ENCODE measurements around the gene ACOX1. TPM values are rescaled to one million over a fixed set of nuclear protein-coding genes. Genes with fewer than 3 reads are reported as not detected.

Gene ACOX1
- total RNA-seq, 1 donor from 2014 or later = 9.7 TPM

- Histone ChIP-seq H3K9me3 (ENCODE audit: low read depth) (no peaks in the 10 kb centered on the region), H3K4me3 (no peak overlapping the region), H3K27me3 (no peaks in the 10 kb centered on the region), H3F3A (ENCODE audit: low read depth) (no peaks in the 10 kb centered on the region), H3K36me3 (no peaks in the 10 kb centered on the region), H3K79me2 (ENCODE audit: low read depth) (no peaks in the 10 kb centered on the region), H3K27ac (no peak overlapping the region), H3K4me1 (no peaks in the 10 kb centered on the region), H3K4me2 (no peak overlapping the region), H2AFZ (replicated peaks) (no peak overlapping the region), H4K20me1 (ENCODE audit: low read depth) (no peaks in the 10 kb centered on the region), H3K9ac (no peak overlapping the region)
- Mint-ChIP-seq H3K27me3 (ENCODE audit: insufficient read depth, low read depth) (peaks cover 2% of the 10 kb centered on the region), H3K4me3 (no peak overlapping the region), H3K36me3 (peaks cover 3% of the 10 kb centered on the region), H3K4me1 (no peaks in the 10 kb centered on the region), H3K27ac (no peak overlapping the region), H3K9me3 (no peaks in the 10 kb centered on the region)
- TF ChIP-seq EZH2phosphoT487 (IDR thresholded peaks at IDR 0.05) (no peak), CTCF (IDR thresholded peaks at IDR 0.05) (no peak), EZH2 (IDR thresholded peaks at IDR 0.05) (no peak)
- DNase-seq (ENCODE audit: low spot score) = no peak
These were observed 53.9 kb downstream of the ACOX1 start for GRCh38 chr17:75925103-75925502.

- Histone ChIP-seq H3K79me2 (ENCODE audit: low read depth) (no peaks in the 10 kb centered on the region), H3K4me1 (no peaks in the 10 kb centered on the region), H3K27me3 (no peaks in the 10 kb centered on the region), H3K27ac (no peak overlapping the region), H3K4me2 (no peak overlapping the region), H3K4me3 (no peak overlapping the region), H3K9ac (no peak overlapping the region), H2AFZ (replicated peaks) (no peak overlapping the region), H3K36me3 (no peaks in the 10 kb centered on the region), H4K20me1 (ENCODE audit: low read depth) (no peaks in the 10 kb centered on the region), H3K9me3 (ENCODE audit: low read depth) (no peaks in the 10 kb centered on the region), H3F3A (ENCODE audit: low read depth) (no peaks in the 10 kb centered on the region)
- Mint-ChIP-seq H3K36me3 (peaks cover 3% of the 10 kb centered on the region), H3K4me1 (no peaks in the 10 kb centered on the region), H3K27ac (no peak overlapping the region), H3K9me3 (no peaks in the 10 kb centered on the region), H3K4me3 (no peak overlapping the region), H3K27me3 (ENCODE audit: insufficient read depth, low read depth) (peaks cover 2% of the 10 kb centered on the region)
- DNase-seq (ENCODE audit: low spot score) = no peak
- TF ChIP-seq EZH2phosphoT487 (IDR thresholded peaks at IDR 0.05) (no peak), EZH2 (IDR thresholded peaks at IDR 0.05) (no peak), CTCF (IDR thresholded peaks at IDR 0.05) (no peak)
These were observed 55.7 kb downstream of the ACOX1 start for GRCh38 chr17:75922963-75923874.

GRCh38 chr17:75922173-75922961 is 56.6 kb downstream of the ACOX1 start:
- peaks cover 2% of the 10 kb centered on the region for H3K27me3 Mint-ChIP-seq (ENCODE audit: insufficient read depth, low read depth)
- H3K4me2 ChIP-seq = no peak overlapping the region
- TF ChIP-seq EZH2phosphoT487 (IDR thresholded peaks at IDR 0.05) = no peak
- TF ChIP-seq EZH2 (IDR thresholded peaks at IDR 0.05) = no peak
- no peak for TF ChIP-seq CTCF (IDR thresholded peaks at IDR 0.05)

More at GRCh38 chr17:75922173-75922961, 56.6 kb downstream of the ACOX1 start:
- no peak overlapping the region for H3K9ac ChIP-seq
- no peaks in the 10 kb centered on the region for H3K36me3 ChIP-seq
- Mint-ChIP-seq H3K27ac (no peak overlapping the region), H3K36me3 (peaks cover 3% of the 10 kb centered on the region), H3K9me3 (no peaks in the 10 kb centered on the region), H3K4me3 (peak overlapping the region; percentile 48), H3K4me1 (no peaks in the 10 kb centered on the region)
- H3K79me2 ChIP-seq (ENCODE audit: low read depth) = no peaks in the 10 kb centered on the region
- no peak overlapping the region for H3K4me3 ChIP-seq
- no peaks in the 10 kb centered on the region for H3K9me3 ChIP-seq (ENCODE audit: low read depth)
- no peaks in the 10 kb centered on the region for H3F3A ChIP-seq (ENCODE audit: low read depth)
- H4K20me1 ChIP-seq (ENCODE audit: low read depth) = no peaks in the 10 kb centered on the region
- no peak for DNase-seq (ENCODE audit: low spot score)
- H3K27me3 ChIP-seq = no peaks in the 10 kb centered on the region
- H3K4me1 ChIP-seq = no peaks in the 10 kb centered on the region
- H3K27ac ChIP-seq = no peak overlapping the region
- no peak overlapping the region for H2AFZ ChIP-seq (replicated peaks)
